ENCODE measurements around the gene HIF3A. TPM values are rescaled to one million over a fixed set of nuclear protein-coding genes. Genes with fewer than 3 reads are reported as not detected.

Gene HIF3A
- total and polyA plus RNA-seq, 2 of the 4 experiments (the other 2 are of a cell fraction) = 0.02 TPM; not detected in 1

GRCh38 chr19:46392837-46393236 lies 96.0 kb downstream of the HIF3A start (continued):
- TF ChIP-seq FOS (IDR thresholded peaks at IDR 0.05; ENCODE audit: low read depth, low read length) (no peak), ELK1 (IDR thresholded peaks at IDR 0.05; ENCODE audit: borderline replicate concordance, low read depth, low read length) (no peak), NFE2L2 (IDR thresholded peaks at IDR 0.05; ENCODE audit: low read depth, low read length) (no peak), CHD1 (IDR thresholded peaks at IDR 0.05; ENCODE audit: low read depth, low read length) (no peak), MXI1 (IDR thresholded peaks at IDR 0.05; ENCODE audit: borderline replicate concordance, low read depth, low read length) (no peak), BHLHE40 (IDR thresholded peaks at IDR 0.05; ENCODE audit: low read depth, low read length) (no peak)

Small RNA genes lying within 50 kb of the gene (microRNA-seq; reads per million reads assigned to microRNA genes)
- not detected for gene RNU6-924P (ENCODE audit: insufficient read depth, insufficient read length)

Small RNA genes lying within 50 kb of the gene (small RNA-seq; reads per million reads assigned to genes)
- gene RNU6-924P = 0 reads per million in 5 experiments

Other genes starting within 250 kb of the HIF3A start
- gene IGFL3, start 172.4 kb upstream of the HIF3A start, total RNA-seq (2012; rRNA removed) = not detected in 2 replicates
- gene IGFL3, start 172.4 kb upstream of the HIF3A start, polyA plus RNA-seq (2012; rRNA removed) = not detected in 2 replicates
- not detected in 2 replicates for gene IGFL2, start 148.8 kb upstream of the HIF3A start, total RNA-seq (2012; rRNA removed)
- not detected in 2 replicates for gene IGFL2, start 148.8 kb upstream of the HIF3A start, polyA plus RNA-seq (2012; rRNA removed)
- not detected in 2 replicates for gene IGFL1, start 67.3 kb upstream of the HIF3A start, total RNA-seq (2012; rRNA removed)
- not detected in 2 replicates for gene IGFL1, start 67.3 kb upstream of the HIF3A start, polyA plus RNA-seq (2012; rRNA removed)
- gene PPP5C, start 50.0 kb downstream of the HIF3A start, total RNA-seq (2012; rRNA removed) = 68.9 and 80.5 TPM in 2 replicates
- gene PPP5C, start 50.0 kb downstream of the HIF3A start, polyA plus RNA-seq (2012; rRNA removed) = 128 and 133 TPM in 2 replicates
- 10.2 and 10.3 TPM in 2 replicates for gene CCDC8, start 116.5 kb downstream of the HIF3A start, total RNA-seq (2012; rRNA removed)
- 8.9 and 9.3 TPM in 2 replicates for gene CCDC8, start 116.5 kb downstream of the HIF3A start, polyA plus RNA-seq (2012; rRNA removed)
- gene PNMA8C, start 131.9 kb downstream of the HIF3A start, total RNA-seq (2012; rRNA removed) = under 0.01 and 0.18 TPM in 2 replicates
- gene PNMA8C, start 131.9 kb downstream of the HIF3A start, polyA plus RNA-seq (2012; rRNA removed) = 0.09 TPM in 1 of 2 replicates, not detected in the other
- 0.83 and 0.90 TPM in 2 replicates for gene PNMA8A, start 174.5 kb downstream of the HIF3A start, total RNA-seq (2012; rRNA removed)
- 0.73 and 0.77 TPM in 2 replicates for gene PNMA8A, start 174.5 kb downstream of the HIF3A start, polyA plus RNA-seq (2012; rRNA removed)
- gene PNMA8B, start 198.8 kb downstream of the HIF3A start, total RNA-seq (2012; rRNA removed) = under 0.01 and 0.18 TPM in 2 replicates
- gene PNMA8B, start 198.8 kb downstream of the HIF3A start, polyA plus RNA-seq (2012; rRNA removed) = 0.11 and 0.12 TPM in 2 replicates